ENCODE results near the gene UGT1A8.

- TF ChIP-seq CTCF (IDR thresholded peaks at IDR 0.05) (no peak), POLR2AphosphoS5 (IDR thresholded peaks at IDR 0.05; ENCODE audit: insufficient read depth in 1 of 2, low read depth in 1 of 2) (no peak)
These were observed 33.2 kb upstream of the UGT1A8 start for GRCh38 chr2:233584210-233584609.

Data from vagina (tissue), 2 donors.